DMS 273 (cell line): ENCODE measurements around the gene TRIM17.

Experiments used
- DNase-seq: peaks from one replicate; lab custom pipeline; 2025; ENCODE audit not compliant: unreplicated experiment; lab: John Stamatoyannopoulos, UW

TRIM17 gene

DNA sequence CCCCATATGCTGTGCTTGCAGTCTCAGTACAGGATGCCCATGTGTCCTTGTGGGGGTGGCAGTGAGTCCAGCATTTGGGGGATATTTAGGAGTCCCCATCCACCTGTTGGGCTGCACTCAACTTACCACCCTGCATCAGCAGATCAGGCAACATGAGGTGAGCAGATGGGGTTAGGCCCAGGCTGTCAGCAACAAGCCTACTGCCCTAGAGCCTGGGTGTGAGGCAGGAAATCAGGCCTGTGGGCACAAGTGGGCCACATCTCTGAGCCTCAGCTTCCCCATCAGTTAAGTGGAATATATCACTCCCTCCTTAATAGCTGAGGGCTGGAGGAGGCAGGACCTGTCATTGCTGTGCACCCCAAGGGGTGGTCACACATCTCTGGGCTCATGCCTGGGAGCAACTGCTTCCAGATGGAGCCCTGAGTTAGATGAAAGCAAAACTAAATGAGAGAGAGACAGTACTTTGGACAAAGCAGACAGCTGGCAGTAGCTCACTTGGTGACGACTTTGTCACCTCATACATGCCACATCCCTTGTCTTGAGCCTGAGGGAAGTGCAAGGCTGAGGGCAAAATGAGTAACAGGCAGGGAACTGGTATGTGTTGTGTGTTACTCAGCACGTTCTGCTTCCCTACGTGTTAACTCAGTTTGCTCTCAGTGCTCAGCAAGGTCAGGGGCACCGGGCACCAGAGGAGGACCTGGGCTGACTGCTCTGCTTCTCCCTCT, 58.5 kb downstream of the TRIM17 start:
- no peak for DNase-seq
